ENCODE measurements around the gene LRFN5. TPM values are rescaled to one million over a fixed set of nuclear protein-coding genes. Genes with fewer than 3 reads are reported as not detected.
A peak's percentile ranks its signal among the peaks of the same experiment; 100 is the strongest.
"Not testable (repeated sequence)": the region's sequence is repeated elsewhere in the genome, so short reads cannot be mapped to it uniquely, and the experiment has no call there.

Gene LRFN5
- total and polyA plus RNA-seq, 8 donors = 2.1 to 7.4 (median 6.1) TPM

GRCh38 chr14:41586237-41586636 is 20.4 kb upstream of the LRFN5 start:
- no peaks in the 10 kb centered on the region for H3K27me3 ChIP-seq
- TF ChIP-seq, protein P1, sequence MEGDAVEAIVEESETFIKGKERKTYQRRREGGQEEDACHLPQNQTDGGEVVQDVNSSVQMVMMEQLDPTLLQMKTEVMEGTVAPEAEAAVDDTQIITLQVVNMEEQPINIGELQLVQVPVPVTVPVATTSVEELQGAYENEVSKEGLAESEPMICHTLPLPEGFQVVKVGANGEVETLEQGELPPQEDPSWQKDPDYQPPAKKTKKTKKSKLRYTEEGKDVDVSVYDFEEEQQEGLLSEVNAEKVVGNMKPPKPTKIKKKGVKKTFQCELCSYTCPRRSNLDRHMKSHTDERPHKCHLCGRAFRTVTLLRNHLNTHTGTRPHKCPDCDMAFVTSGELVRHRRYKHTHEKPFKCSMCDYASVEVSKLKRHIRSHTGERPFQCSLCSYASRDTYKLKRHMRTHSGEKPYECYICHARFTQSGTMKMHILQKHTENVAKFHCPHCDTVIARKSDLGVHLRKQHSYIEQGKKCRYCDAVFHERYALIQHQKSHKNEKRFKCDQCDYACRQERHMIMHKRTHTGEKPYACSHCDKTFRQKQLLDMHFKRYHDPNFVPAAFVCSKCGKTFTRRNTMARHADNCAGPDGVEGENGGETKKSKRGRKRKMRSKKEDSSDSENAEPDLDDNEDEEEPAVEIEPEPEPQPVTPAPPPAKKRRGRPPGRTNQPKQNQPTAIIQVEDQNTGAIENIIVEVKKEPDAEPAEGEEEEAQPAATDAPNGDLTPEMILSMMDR (IDR thresholded peaks at IDR 0.05) = no peak
- H3K4me1 ChIP-seq = no peaks in the 10 kb centered on the region
- DNase-seq (no peak), ATAC-seq (no peak)
- intact Hi-C loops (cut with DNase I) = no loop called here
- no peaks in the 10 kb centered on the region for H3K36me3 ChIP-seq
- no peak overlapping the region for H3K27ac ChIP-seq
- no peak overlapping the region for H3K4me3 ChIP-seq
- H3K9me3 ChIP-seq = no peaks in the 10 kb centered on the region

- Histone ChIP-seq H3K27me3 (peaks cover 0 to 11% of the 10 kb centered on the region in 2 donors), H3K4me1 (no peaks in the 10 kb centered on the region), H3K9me3 (no peaks in the 10 kb centered on the region), H3K4me3 (no peak overlapping the region), H3K36me3 (no peaks in the 10 kb centered on the region), H3K27ac (no peak overlapping the region)
- TF ChIP-seq, protein P1 (IDR thresholded peaks at IDR 0.05) = no peak
- intact Hi-C loops (cut with DNase I) = no loop called here
- ATAC-seq (no peak), DNase-seq (peak in 1 of 4 donors; percentile 49)
Observed at GRCh38 chr14:41597647-41598046, 9.0 kb upstream of the LRFN5 start.

DNA sequence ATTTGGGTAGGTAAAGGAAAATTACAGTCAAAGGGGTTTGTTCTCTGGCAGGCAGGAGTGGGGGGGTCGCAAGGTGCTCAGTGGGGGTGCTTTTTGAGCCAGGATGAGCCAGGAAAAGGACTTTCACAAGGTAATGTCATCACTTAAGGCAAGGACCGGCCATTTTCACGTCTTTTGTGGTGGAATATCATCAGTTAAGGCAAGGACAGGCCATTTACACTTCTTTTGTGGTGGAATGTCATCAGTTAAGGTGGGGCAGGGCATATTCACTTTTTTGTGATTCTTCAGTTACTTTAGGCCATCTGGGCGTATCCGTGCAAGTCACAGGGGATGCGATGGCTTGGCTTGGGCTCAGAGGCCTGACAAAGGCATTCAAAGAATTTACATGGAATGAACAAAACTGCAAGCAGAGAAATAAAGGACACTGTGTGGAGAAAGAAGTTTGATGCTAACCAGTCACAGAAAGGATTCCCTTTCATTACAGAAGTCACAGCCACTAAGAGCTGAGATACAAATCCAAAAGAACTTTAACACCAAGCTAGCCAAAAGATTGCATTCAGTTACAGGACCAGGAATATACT is 6.8 kb upstream of the LRFN5 start:
- H3K4me3 ChIP-seq; intact Hi-C loops (cut with DNase I); ATAC-seq; H3K36me3 ChIP-seq; H3K4me1 ChIP-seq; H3K27ac ChIP-seq; DNase-seq; H3K9me3 ChIP-seq: not testable (repeated sequence)
- H3K27me3 ChIP-seq = peaks cover 9 to 34% of the 10 kb centered on the region in 2 donors

DNA sequence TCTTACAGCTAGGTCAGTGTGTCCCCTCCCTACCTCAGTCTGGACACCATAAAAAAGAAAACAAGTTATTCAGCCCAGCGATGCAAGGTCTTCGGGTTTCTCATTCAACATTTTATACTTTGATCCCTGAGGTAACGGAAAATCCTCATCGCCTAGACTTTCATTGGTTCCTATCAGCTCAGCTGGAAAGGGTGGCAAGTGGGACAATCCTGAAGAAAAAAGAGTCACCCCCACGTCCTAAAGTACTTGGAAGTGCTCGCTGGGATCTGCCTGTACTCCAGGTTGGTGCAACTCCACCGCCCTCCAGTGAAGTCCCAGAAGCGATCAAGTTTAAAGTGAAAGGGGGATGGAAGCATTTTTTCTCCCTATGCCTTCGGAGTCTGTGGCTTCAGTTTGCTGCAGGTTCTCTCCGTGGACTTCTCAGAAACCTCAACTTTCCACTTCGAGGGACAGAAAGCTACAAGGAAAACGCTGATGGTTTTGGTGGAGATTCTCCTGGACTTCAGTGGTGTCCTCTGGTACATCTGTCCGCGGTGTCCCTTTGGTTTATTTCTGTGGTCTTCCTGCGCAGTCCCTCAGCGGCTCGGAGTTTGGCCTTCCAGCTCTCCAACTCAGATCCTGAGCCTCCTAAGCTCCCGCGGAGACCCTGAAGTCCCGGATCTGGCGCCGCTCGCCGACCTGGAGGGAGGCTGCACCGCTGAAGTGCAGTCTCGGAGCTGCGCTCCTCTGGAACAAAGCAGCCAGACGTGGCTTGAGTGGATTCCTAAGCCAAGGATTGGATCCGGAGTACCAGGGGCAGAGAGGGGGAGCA is 1.8 kb upstream of the LRFN5 start:
- no peaks in the 10 kb centered on the region for H3K9me3 ChIP-seq
- TF ChIP-seq, protein P1 (IDR thresholded peaks at IDR 0.05) = no peak
- H3K27me3 ChIP-seq = peaks cover 56 to 84% of the 10 kb centered on the region in 2 donors
- peak in 3 of 4 donors; percentile 45 to 83 (median 77) for DNase-seq
- peak overlapping the region; percentile 48 to 75 for H3K27ac ChIP-seq
- H3K4me1 ChIP-seq = peaks cover 0 to 17% of the 10 kb centered on the region in 2 donors
- ATAC-seq = peak; percentile 48
- intact Hi-C loops (cut with DNase I) = no loop called here
- H3K4me3 ChIP-seq = peak overlapping the region; percentile 36 to 41
- H3K36me3 ChIP-seq = no peaks in the 10 kb centered on the region

- H3K9me3 ChIP-seq = no peaks in the 10 kb centered on the region
- intact Hi-C loops (cut with DNase I) = no loop called here
- H3K36me3 ChIP-seq = no peaks in the 10 kb centered on the region
- DNase-seq (peak in 2 of 4 donors; percentile 41 to 72), ATAC-seq (peak; percentile 38)
- H3K4me3 ChIP-seq = peak overlapping the region; percentile 36 to 41
- H3K4me1 ChIP-seq = peaks cover 0 to 17% of the 10 kb centered on the region in 2 donors
- H3K27me3 ChIP-seq = peaks cover 57 to 92% of the 10 kb centered on the region in 2 donors
- TF ChIP-seq, protein P1 (IDR thresholded peaks at IDR 0.05) = no peak
- H3K27ac ChIP-seq = peak overlapping the region; percentile 48 to 75
Observed at GRCh38 chr14:41605550-41606281, 960 bp upstream of the LRFN5 start.
